ENCODE data around the gene SHROOM2.

SHROOM2 gene

DNA sequence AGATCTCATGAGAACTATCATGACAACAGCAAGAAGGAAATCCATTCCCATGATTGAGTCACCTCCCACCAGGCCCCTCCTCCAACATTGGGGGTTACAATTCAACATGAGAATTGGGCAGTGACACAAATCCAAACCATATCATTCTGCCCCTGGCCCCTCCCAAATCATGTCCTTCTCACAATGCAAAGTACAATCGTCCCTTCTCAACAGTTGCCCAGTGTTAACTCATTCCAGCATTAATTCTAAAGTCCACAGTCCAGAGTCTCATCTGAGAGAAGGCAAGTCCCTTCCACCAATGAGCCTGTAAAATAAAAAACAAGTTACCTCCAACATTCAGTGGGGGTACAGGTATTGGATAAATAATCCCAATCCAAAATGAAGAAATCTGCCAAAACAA is 166.1 kb downstream of the SHROOM2 start:
- no peak for DNase-seq

- no peak for DNase-seq
Observed at GRCh38 chrX:9953396-9953795, 167.2 kb downstream of the SHROOM2 start.

DNA sequence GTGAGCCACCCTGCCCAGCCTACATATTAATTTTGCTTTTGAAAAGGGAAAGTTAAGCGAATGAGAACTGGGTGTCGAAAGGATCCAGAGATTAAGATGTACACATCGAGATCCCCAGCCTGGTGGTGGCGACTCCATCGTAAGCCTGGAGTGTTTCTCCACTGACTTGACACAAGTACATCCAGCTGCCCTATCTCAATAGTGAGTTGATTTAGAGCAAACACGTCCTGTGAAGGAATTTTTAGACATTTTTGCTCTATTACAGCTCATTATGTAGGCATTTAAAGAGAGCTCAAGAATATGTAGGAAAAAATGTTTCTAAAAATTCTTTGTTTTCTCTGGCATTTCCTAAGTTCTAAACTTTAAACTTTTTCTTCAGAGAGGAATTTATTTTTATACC is 169.3 kb downstream of the SHROOM2 start:
- DNase-seq, result no peak

DNA sequence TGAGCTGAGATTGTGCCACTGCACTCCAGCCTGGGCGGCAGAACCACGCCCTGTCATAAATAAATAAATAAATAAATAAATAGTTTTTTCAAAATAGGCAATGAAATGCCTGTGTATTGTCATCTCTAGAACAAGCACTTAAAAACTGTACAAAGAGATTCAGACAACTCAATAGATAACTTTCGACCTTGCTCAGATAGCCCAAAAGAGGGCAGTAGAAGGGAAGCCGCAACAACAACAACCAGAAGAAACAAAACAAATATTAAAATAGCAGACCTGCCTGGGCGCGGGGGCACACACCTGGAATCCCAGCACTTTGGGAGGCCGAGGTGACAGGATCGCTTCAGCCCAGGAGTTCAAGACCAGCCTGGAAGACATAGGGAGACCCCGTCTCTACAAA is 171.5 kb downstream of the SHROOM2 start:
- DNase-seq, result no peak

GRCh38 chrX:9958183-9958582 is 172.0 kb downstream of the SHROOM2 start:
- no peak for DNase-seq

DNA sequence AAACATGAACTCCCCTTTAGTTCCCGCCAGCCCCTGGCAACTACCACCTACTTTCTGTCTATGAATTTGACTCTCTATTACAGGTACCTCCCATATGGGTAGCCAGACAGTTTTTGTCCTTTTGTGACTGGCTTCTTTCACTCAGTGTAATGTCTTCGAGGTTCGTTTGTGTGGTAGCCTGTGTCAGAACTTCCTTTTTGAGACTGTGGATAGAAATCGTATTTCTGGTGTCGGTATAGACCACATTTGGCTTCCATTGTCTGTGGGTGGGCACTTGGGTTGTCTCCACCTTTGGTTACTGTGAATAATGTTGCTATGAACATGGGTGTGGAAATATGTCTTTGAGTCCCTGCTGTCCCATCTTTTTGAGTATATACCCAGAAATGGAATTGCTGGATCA is 175.5 kb downstream of the SHROOM2 start:
- DNase-seq, result no peak

- DNase-seq, result no peak
Observed at GRCh38 chrX:9966775-9967408, 180.7 kb downstream of the SHROOM2 start, which contains the start of gene CLDN34. TSS of gene CLDN34 (plus strand) at chrX:9967358. CDS start at chrX:9967358, 0 bp downstream.

DNA sequence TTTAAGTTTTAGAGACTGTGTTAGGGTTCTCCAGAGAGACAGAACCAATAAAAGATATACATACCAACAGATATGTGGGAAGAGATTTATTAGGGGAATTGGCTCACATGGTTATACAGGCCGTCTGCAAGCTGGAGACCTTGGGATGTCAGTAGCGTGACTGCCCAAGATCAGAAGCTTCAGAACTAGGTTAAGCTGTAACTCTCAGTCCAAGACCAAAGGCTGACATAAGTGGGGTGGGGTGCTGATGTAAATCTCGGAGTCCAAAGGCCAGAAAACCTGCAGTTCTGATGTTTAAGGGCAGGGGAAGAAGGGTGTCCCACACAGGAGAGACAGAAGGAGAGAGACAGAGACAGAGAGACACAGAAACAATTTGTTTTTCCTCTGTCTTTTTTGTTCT is 191.4 kb downstream of the SHROOM2 start:
- DNase-seq, result no peak

DNA sequence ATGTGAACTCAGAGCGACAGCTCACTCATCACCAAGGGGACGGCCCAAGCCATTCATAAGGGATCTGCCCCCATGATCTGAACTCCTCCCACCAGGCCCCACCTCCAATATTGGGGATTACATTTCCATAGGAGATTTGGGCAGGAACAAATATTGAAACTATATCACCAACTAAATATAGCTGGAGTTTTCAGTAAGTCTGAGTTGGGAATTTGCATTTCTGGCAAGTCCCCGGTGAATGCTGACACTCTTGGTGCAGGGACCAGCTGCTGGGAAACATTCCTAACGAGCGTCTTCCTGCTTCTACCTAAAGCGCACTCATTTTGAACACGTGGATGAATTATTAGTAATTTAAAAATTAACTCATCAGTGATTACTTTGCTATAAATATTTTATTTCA is 194.2 kb downstream of the SHROOM2 start:
- DNase-seq, result no peak

GRCh38 chrX:9980927-9981326 is 194.7 kb downstream of the SHROOM2 start:
- no peak for DNase-seq

- DNase-seq, result no peak
Observed at GRCh38 chrX:9983441-9983840, 197.2 kb downstream of the SHROOM2 start.

GRCh38 chrX:9983846-9984245 is 197.6 kb downstream of the SHROOM2 start:
- no peak for DNase-seq

DNA sequence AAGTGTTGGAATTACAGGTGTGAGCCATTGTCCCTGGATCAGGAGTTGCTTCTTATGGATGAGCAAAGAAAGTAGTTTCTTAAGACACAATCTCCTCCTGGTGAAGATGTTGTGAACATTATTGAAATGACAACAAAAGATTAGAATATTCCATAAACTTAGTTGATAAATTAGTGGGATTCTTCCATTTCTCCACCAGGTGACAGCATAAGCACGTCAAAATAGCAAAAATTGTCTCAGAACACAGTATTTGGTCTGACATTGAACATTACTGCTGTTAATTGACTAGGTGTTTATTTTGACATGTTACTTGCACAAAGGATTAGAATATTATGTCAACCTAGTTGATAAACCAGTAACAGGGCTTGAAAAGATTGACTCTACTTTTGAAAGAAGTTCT is 202.5 kb downstream of the SHROOM2 start:
- peak; percentile 27 for DNase-seq

DNA sequence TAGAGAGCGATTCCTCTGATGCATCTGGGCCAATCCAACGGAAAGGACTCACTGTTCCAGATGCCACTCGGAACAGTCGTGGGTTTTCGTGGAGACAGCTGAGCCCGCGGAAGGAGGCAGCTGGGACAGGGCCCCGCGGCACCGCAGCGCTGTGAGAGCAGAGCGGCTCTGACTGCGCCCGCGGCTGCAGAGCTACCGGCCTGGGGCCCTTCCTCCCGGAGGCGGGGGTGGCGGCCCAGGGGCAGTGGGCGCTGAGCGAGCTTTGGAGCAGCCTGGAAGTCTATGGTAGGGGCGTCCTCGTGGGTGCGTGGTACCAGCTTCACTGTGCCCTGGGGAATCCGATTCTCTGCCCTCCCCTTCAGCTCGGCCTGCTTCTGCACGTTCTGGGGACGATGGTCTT is 205.8 kb downstream of the SHROOM2 start:
- no peak for DNase-seq

DNA sequence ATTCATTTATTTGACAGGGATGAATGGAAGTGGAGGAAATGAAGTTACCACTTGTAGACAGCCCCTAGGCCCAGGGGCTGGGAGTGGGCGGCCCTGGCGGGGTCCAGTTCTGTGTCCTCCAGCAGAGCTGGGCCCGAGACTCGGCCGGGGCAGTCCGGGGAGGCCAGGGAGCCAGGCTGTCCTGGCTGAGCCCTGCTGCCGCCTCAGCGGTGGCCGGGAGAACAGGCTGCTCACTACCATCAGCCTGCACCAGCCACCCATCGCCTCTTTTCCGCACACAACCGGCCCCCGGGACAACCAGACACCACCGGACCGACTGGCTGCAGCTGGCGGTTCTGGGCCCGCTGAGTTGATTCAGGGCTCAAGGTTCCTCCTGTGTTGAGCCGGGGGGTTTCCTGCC is 206.5 kb downstream of the SHROOM2 start:
- DNase-seq, result no peak

- DNase-seq, result peak; percentile 77
Observed at GRCh38 chrX:9995855-9996339, 209.7 kb downstream of the SHROOM2 start.

DNA sequence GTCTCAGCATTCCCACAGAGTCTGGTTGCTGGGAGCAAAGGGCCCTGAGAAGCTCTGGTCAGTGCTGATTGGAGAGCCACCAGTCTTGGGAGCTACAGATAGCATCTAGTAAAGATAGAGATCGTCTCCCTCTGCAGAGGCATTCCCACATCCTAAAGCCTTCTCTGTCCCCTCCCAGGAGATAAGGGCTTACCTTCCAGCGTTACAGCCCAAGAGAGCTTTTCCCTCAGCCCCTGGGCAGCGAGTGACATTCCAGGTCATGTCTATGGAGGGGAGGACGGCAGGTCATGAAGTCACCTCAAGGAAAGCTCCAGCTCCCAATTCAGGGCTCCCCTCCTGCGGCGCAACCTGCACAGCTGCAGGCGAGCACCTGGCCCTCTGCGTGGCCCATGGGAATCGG is 210.8 kb downstream of the SHROOM2 start:
- DNase-seq, result no peak

- DNase-seq, result peak; percentile 34
Observed at GRCh38 chrX:9997524-9997923, 211.3 kb downstream of the SHROOM2 start.
